ENCODE results near the gene DDX39A.

DDX39A gene

DNA sequence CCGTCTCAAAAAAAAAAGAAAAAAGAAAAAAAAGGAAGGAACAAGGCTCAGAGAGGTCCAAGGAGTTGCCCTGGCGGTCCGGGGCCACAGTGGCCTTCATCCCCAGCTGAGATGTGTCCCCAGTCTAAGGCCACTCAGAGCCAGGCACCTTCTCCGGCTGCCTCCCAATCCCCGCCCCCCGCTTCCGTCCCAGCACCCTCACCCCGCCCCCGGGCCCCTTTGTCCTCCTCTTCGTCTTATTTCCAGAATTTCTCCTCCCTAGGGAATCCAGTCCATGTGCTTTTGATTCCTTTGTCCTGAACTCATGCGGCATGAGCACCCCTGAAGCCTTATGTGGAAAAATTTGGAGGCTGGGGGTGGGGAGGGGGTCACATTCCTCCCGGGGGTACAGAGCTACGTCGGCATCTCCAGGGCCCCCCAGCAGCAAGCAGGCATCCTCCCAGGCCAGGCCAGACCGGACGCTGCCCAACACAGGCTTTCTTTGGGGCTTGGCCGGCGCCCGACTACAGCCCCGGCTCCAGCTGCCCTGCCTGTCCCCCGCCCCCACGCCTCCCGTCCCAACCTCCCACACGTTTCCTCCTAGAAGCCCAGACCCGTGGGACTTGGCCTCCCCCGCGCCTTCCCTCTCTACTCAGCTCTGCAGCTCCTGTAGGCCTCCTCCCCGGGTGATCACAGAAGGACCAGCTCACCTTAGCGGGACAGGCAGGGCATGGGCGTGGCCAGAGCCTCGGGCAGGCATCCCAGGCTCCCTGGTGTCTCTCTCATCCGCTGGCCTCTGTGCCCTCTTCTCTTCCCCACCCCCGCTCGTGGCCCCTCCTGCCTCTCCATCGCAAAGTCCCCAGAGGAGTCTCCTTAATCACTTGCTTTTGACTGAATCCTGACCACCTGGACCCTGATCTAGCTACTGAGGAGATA lies 55.7 kb downstream of the DDX39A start:
- peak; percentile 86 for DNase-seq (ENCODE audit: low spot score)

DNA sequence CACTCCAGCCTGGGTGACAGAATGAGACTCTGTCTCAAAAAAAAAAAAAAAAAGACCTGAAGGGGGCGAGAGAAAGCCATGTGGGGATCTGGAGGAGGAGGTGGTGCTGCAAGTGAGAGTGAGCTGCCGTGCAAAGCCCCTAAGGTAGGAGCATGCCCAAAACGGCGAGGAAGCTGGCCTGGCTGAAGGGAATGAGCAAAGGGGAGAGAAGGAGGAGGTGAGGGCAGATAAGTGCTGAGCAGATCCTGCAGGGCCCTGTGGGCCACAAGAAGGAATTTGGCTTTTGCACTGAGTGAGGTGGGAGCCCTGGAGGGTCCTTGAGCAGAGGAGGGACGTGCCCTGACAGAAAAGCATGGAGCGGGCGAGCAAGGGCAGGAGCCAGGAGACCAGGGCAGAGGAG lies 57.3 kb downstream of the DDX39A start:
- no peak for DNase-seq (ENCODE audit: low spot score)
